GM12878 (cell line): ENCODE measurements around the gene ALPK1. TPM values are rescaled to one million over a fixed set of nuclear protein-coding genes. Genes with fewer than 3 reads are reported as not detected.

ENCODE experiments used
- EZH2 ChIP-seq: IDR thresholded peaks from 2 replicates; pipeline ENCODE4 v1.6.1; 2012; ENCODE audit warnings: low read depth, mild to moderate bottlenecking, control low read depth, inconsistent platforms, low read length, borderline replicate concordance; ENCODE audit not compliant: control insufficient read depth
- GABPA ChIP-seq: IDR thresholded peaks from 2 replicates; pipeline ENCODE4 v1.6.1; 2014; ENCODE audit warnings: antibody characterized with exemption, low read depth, mild to moderate bottlenecking, inconsistent platforms
- HDAC6 ChIP-seq: fragments of 200-600 bp; sonication (generic); IDR thresholded peaks from one replicate; pipeline ENCODE4 v1.8.0; 2017; ENCODE audit warnings: antibody characterized with exemption; ENCODE audit not compliant: unreplicated experiment
- IKZF2 ChIP-seq, 2 experiments: fragments of 450-650 bp; IDR thresholded peaks; 2 replicates each; pipeline ENCODE4 v1.6.1; 2017; ENCODE audit warnings: mild to moderate bottlenecking in 2 of 2, moderate library complexity in 2 of 2
- JUNB ChIP-seq: IDR thresholded peaks from 2 replicates; pipeline ENCODE4 v1.6.1; 2016; ENCODE audit warnings: antibody characterized with exemption, mild to moderate bottlenecking
- MEF2A ChIP-seq: IDR thresholded peaks from 2 replicates; pipeline ENCODE4 v1.6.1; 2011; ENCODE audit warnings: low read depth, mild to moderate bottlenecking, low read length, moderate library complexity; ENCODE audit not compliant: insufficient read depth
- NBN ChIP-seq: fragments of 450-650 bp; IDR thresholded peaks from 2 replicates; pipeline ENCODE4 v1.6.1; 2016
- NFIC ChIP-seq: IDR thresholded peaks from 2 replicates; pipeline ENCODE4 v1.6.1; 2012; ENCODE audit warnings: low read depth, mild to moderate bottlenecking, inconsistent platforms, low read length, moderate library complexity
- POLR2AphosphoS5 ChIP-seq: IDR thresholded peaks from 2 replicates; pipeline ENCODE4 v1.6.1; 2011; ENCODE audit warnings: mild to moderate bottlenecking, low read length, inconsistent platforms
- RAD21 ChIP-seq: IDR thresholded peaks from 2 replicates; pipeline ENCODE4 v1.6.1; 2011; ENCODE audit warnings: mild to moderate bottlenecking, low read depth, low read length, moderate library complexity; ENCODE audit not compliant: insufficient read depth
- RAD51 ChIP-seq: fragments of 450-650 bp; IDR thresholded peaks from 2 replicates; pipeline ENCODE4 v1.6.1; 2016; ENCODE audit warnings: moderate library complexity, mild to moderate bottlenecking, inconsistent platforms
- SPI1 ChIP-seq: IDR thresholded peaks from 2 replicates; pipeline ENCODE4 v1.6.1; 2011; ENCODE audit warnings: low read depth, mild to moderate bottlenecking, low read length, moderate library complexity, borderline replicate concordance; ENCODE audit not compliant: insufficient read depth
- SREBF1 ChIP-seq: IDR thresholded peaks from 2 replicates; pipeline ENCODE4 v1.6.1; 2012; ENCODE audit warnings: mild to moderate bottlenecking, low read length
- STAT1 ChIP-seq: fragments of 450-650 bp; conservative IDR thresholded peaks from 2 replicates; pipeline ENCODE4 v1.6.1; 2014; ENCODE audit warnings: antibody characterized with exemption, mild to moderate bottlenecking
- TAF1 ChIP-seq: IDR thresholded peaks from 2 replicates; pipeline ENCODE4 v1.6.1; 2011; ENCODE audit warnings: mild to moderate bottlenecking, low read depth, low read length, borderline replicate concordance
- TCF7 ChIP-seq: IDR thresholded peaks from 2 replicates; pipeline ENCODE4 v1.6.1; 2014; ENCODE audit warnings: antibody characterized with exemption, borderline replicate concordance
- ZNF217 ChIP-seq: fragments of 450-650 bp; IDR thresholded peaks from 2 replicates; pipeline ENCODE4 v1.6.1; 2017; ENCODE audit warnings: antibody characterized with exemption, mild to moderate bottlenecking
- polyA plus RNA-seq, 11 experiments: library from polyadenylated mRNA; depleted of rRNA in 4 of 11; unstranded in 6 of 11; stranded (reverse) in 5 of 11; fragments of >200 nt; fragmentation: Nextera tagmentation in 4 of 11; fragmentation: Illumina TruSeq in 1 of 11; extraction: Ambion mirVana in 4 of 11; extraction: Trizol in 1 of 11; gene quantifications; 1 replicate in 1 of 11; 2 replicates in 10 of 11; pipeline versions ENCODE4 v1.2.1 to v1.2.3, GENCODE V29; 2011 to 2016; ENCODE audit warnings: inconsistent platforms in 2 of 11, missing spikeins in 2 of 11, low read depth in 1 of 11
- total RNA-seq, 4 experiments: library from RNA; depleted of rRNA in 3 of 4; stranded (reverse); fragments of >200 nt in 3 of 4; fragmentation: Illumina TruSeq in 1 of 4; extraction: Trizol in 1 of 4; gene quantifications; 2 replicates each; pipeline versions ENCODE4 v1.2.1 to v1.2.3, GENCODE V29; 2013 to 2021
- TF ChIP-seq, protein P1 (sequence below): fragments of 450-650 bp; IDR thresholded peaks from 2 replicates; pipeline ENCODE4 v1.6.1; 2016; ENCODE audit warnings: mild to moderate bottlenecking
- TF ChIP-seq, protein P2 (sequence below): IDR thresholded peaks from 2 replicates; pipeline ENCODE4 v1.6.1; 2011; ENCODE audit warnings: borderline replicate concordance, low read depth, mild to moderate bottlenecking, moderate library complexity, mixed read lengths, low read length; ENCODE audit not compliant: insufficient read depth; ENCODE audit errors: extremely low read length
- TF ChIP-seq, protein P3 (sequence below): fragments of 450-650 bp; IDR thresholded peaks from 2 replicates; pipeline ENCODE4 v1.6.1; 2017; ENCODE audit warnings: mild to moderate bottlenecking, moderate library complexity
- TF ChIP-seq, protein P4 (sequence below): fragments of 450-650 bp; IDR thresholded peaks from 2 replicates; pipeline ENCODE4 v1.6.1; 2017; ENCODE audit warnings: low read depth, mild to moderate bottlenecking, moderate library complexity

The ALPK1 gene
- total and polyA plus RNA-seq, 10 of the 15 experiments (the other 5 are each of a cell fraction or from before 2014, with no cell fraction given), result 8.5 to 32.3 (median 22.6) TPM

DNA sequence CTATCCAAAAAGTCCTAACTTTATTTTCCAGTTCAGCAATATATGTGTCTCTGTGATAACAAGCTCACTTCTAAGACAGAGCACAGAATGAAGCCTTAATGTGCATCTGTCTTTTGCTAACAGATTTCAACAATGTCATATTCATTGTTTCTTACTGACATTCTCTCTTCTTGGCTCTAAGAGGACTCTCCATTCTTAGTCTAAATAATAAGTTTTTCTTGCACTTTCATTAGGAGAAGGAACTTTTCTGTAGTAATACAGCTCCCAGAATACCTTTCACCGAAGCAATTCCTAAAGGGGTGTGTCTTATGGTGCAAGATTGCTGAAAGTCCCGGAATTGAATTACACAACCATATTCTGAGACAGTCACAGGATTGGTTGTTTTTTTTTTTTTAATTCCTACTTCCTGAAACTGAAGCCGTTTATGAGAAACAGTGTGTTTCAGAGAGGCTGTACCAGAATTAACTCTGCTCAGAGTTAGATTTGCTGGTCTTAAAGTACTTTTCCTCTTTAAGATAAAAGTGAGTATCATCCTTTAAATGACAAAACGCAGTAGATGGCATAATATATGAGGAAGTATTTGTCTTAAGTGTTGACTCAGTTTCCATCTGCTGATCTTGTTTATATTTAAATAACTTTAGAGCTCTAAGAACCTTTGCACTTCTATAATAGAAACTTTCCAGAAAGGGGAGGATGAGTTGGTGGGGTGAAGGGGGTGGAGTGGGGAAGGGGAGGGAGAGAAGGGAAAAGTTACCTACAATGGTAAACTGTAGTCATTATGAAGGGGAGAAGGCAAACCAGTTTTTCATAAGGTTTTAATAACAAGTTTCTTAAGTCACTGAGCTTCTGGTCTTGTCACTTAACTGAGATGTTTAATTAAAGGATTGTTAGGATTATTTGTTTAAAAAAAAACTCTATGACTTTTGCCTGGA is at the start of gene ALPK1 (continued):
- TF ChIP-seq RAD21, result no peak
- TF ChIP-seq HDAC6, result no peak
- no peak for TF ChIP-seq RAD51
- TF ChIP-seq, protein P1, sequence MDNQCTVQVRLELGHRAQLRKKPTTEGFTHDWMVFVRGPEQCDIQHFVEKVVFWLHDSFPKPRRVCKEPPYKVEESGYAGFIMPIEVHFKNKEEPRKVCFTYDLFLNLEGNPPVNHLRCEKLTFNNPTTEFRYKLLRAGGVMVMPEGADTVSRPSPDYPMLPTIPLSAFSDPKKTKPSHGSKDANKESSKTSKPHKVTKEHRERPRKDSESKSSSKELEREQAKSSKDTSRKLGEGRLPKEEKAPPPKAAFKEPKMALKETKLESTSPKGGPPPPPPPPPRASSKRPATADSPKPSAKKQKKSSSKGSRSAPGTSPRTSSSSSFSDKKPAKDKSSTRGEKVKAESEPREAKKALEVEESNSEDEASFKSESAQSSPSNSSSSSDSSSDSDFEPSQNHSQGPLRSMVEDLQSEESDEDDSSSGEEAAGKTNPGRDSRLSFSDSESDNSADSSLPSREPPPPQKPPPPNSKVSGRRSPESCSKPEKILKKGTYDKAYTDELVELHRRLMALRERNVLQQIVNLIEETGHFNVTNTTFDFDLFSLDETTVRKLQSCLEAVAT, result no peak
- 0 out of 2 replicates have a peak, but pooled peaks have one; percentile 46 for TF ChIP-seq TAF1
- TF ChIP-seq MEF2A, result 0 out of 2 replicates have a peak, but pooled peaks have one; percentile 18
- TF ChIP-seq EZH2, result no peak
- TF ChIP-seq IKZF2 (IDR thresholded peaks at IDR 0.05), result peak in 1 of 2 experiments; percentile 23; a peak in 1 of 4 replicates
- TF ChIP-seq TCF7, result no peak
- TF ChIP-seq, protein P2, sequence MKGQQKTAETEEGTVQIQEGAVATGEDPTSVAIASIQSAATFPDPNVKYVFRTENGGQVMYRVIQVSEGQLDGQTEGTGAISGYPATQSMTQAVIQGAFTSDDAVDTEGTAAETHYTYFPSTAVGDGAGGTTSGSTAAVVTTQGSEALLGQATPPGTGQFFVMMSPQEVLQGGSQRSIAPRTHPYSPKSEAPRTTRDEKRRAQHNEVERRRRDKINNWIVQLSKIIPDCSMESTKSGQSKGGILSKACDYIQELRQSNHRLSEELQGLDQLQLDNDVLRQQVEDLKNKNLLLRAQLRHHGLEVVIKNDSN, result no peak
- 0 out of 2 replicates have a peak, but pooled peaks have one; percentile 53 for TF ChIP-seq POLR2AphosphoS5
- TF ChIP-seq JUNB, result no peak
- peak; percentile 56; the same call in 1 of the 2 replicates for TF ChIP-seq NFIC
- TF ChIP-seq SREBF1, result no peak
- TF ChIP-seq STAT1, result no peak
- peak; percentile 41; the same call in 1 of the 2 replicates for TF ChIP-seq NBN
- no peak for TF ChIP-seq GABPA
- TF ChIP-seq ZNF217, result no peak
- TF ChIP-seq, protein P3, sequence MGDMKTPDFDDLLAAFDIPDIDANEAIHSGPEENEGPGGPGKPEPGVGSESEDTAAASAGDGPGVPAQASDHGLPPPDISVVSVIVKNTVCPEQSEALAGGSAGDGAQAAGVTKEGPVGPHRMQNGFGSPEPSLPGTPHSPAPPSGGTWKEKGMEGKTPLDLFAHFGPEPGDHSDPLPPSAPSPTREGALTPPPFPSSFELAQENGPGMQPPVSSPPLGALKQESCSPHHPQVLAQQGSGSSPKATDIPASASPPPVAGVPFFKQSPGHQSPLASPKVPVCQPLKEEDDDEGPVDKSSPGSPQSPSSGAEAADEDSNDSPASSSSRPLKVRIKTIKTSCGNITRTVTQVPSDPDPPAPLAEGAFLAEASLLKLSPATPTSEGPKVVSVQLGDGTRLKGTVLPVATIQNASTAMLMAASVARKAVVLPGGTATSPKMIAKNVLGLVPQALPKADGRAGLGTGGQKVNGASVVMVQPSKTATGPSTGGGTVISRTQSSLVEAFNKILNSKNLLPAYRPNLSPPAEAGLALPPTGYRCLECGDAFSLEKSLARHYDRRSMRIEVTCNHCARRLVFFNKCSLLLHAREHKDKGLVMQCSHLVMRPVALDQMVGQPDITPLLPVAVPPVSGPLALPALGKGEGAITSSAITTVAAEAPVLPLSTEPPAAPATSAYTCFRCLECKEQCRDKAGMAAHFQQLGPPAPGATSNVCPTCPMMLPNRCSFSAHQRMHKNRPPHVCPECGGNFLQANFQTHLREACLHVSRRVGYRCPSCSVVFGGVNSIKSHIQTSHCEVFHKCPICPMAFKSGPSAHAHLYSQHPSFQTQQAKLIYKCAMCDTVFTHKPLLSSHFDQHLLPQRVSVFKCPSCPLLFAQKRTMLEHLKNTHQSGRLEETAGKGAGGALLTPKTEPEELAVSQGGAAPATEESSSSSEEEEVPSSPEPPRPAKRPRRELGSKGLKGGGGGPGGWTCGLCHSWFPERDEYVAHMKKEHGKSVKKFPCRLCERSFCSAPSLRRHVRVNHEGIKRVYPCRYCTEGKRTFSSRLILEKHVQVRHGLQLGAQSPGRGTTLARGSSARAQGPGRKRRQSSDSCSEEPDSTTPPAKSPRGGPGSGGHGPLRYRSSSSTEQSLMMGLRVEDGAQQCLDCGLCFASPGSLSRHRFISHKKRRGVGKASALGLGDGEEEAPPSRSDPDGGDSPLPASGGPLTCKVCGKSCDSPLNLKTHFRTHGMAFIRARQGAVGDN, result 0 out of 2 replicates have a peak, but pooled peaks have one; percentile 28
- no peak; the same call in 1 of the 2 replicates for TF ChIP-seq SPI1
- TF ChIP-seq, protein P4, sequence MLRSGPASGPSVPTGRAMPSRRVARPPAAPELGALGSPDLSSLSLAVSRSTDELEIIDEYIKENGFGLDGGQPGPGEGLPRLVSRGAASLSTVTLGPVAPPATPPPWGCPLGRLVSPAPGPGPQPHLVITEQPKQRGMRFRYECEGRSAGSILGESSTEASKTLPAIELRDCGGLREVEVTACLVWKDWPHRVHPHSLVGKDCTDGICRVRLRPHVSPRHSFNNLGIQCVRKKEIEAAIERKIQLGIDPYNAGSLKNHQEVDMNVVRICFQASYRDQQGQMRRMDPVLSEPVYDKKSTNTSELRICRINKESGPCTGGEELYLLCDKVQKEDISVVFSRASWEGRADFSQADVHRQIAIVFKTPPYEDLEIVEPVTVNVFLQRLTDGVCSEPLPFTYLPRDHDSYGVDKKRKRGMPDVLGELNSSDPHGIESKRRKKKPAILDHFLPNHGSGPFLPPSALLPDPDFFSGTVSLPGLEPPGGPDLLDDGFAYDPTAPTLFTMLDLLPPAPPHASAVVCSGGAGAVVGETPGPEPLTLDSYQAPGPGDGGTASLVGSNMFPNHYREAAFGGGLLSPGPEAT, result peak; percentile 66; the same call in 1 of the 2 replicates
